Cardiac fibroblast (primary cell): ENCODE results near the gene ZBTB7C.

Source experiments
- DNase-seq, 2 donors: peaks; one replicate each; pipeline versions ENCODE4 v3.0.0 to v3.0.0-alpha.2; 2010; ENCODE audit warnings: low read depth in 2 of 2
- H3K4me3 ChIP-seq, 2 donors: replicated peaks in 1 of 2; 1 replicate in 1 of 2; 2 replicates in 1 of 2; pipeline ENCODE4 v1.5.1; 2011; ENCODE audit warnings: low read depth in 2 of 2, low read length in 2 of 2, mild to moderate bottlenecking in 2 of 2, moderate library complexity in 1 of 2
- TF ChIP-seq, protein P1 (sequence below): IDR thresholded peaks from one replicate; pipeline ENCODE4 v1.5.1; 2011; ENCODE audit warnings: low read depth, mild to moderate bottlenecking, low read length, inconsistent platforms

Gene ZBTB7C

GRCh38 chr18:48160622-48161021 lies 248.6 kb downstream of the ZBTB7C start:
- TF ChIP-seq, protein P1, sequence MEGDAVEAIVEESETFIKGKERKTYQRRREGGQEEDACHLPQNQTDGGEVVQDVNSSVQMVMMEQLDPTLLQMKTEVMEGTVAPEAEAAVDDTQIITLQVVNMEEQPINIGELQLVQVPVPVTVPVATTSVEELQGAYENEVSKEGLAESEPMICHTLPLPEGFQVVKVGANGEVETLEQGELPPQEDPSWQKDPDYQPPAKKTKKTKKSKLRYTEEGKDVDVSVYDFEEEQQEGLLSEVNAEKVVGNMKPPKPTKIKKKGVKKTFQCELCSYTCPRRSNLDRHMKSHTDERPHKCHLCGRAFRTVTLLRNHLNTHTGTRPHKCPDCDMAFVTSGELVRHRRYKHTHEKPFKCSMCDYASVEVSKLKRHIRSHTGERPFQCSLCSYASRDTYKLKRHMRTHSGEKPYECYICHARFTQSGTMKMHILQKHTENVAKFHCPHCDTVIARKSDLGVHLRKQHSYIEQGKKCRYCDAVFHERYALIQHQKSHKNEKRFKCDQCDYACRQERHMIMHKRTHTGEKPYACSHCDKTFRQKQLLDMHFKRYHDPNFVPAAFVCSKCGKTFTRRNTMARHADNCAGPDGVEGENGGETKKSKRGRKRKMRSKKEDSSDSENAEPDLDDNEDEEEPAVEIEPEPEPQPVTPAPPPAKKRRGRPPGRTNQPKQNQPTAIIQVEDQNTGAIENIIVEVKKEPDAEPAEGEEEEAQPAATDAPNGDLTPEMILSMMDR, result no peak
- peak overlapping the region; percentile 61 to 63 for H3K4me3 ChIP-seq
- DNase-seq, result no peak

GRCh38 chr18:48159816-48160215 lies 249.4 kb downstream of the ZBTB7C start:
- H3K4me3 ChIP-seq, result no peak overlapping the region
- TF ChIP-seq, protein P1, result no peak
- no peak for DNase-seq

DNA sequence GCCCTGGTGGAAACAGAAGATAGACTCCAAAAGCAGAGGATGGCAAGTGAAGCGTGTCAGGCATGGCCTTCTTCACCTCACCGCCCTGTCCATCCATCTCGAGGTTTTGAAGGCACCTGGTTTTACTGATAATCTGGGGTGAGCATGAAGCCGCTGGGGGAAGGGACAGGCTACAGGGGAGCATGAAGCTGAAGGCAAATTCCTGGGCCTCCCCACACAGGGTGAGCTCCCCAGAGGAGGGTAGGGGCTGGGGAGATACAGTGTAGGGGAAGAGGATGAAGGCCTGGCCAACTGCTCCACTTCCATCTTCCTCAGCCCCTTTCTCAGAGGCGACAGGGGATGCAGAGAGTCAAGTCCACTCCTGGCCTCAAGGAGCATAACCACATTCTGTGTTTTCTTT lies 250.5 kb downstream of the ZBTB7C start:
- TF ChIP-seq, protein P1, result no peak
- no peak for DNase-seq
- H3K4me3 ChIP-seq, result no peak overlapping the region

- TF ChIP-seq, protein P1, result no peak
- no peak overlapping the region for H3K4me3 ChIP-seq
- no peak for DNase-seq
Observed at GRCh38 chr18:48157956-48158355, 251.2 kb downstream of the ZBTB7C start.

DNA sequence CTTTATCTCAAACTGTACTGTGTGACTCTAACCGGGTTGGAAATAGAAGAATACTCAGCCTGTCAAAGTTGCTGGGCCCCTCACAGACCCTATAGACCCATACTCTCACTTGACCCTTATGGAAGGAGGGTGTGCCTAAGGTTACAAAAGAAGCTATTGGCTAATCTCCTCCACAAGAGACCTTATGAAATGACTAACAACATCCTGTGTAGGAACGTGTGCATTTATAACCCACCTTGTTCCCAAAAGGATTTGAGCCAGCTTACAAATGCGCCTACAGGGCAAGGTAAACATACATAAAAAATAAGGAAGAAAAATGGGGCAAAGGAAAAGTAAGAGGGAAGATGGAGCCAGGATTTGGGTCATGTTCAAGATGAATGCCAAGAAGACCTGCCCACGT lies 253.3 kb downstream of the ZBTB7C start:
- DNase-seq, result no peak
- no peak overlapping the region for H3K4me3 ChIP-seq
- TF ChIP-seq, protein P1, result no peak

- H3K4me3 ChIP-seq, result no peak overlapping the region
- DNase-seq, result no peak
- TF ChIP-seq, protein P1, result no peak
Observed at GRCh38 chr18:48154828-48155227, 254.4 kb downstream of the ZBTB7C start.
